RWPE2 (cell line): ENCODE measurements around the gene DNAJA4.

ENCODE experiments used
- ATAC-seq: fragments of 200-7000 bp; cut with Tn5 transposase; 3 replicates; pipeline ENCODE4 v1.9.1; 2021; ENCODE audit warnings: low read depth
- DNase-seq: peaks from one replicate; pipeline ENCODE4 v3.0.0-alpha.2; 2020; ENCODE audit warnings: low spot score
- H3K27ac ChIP-seq: fragments of 450-650 bp; 2 replicates; pipeline ENCODE4 v1.5.1; 2017; ENCODE audit warnings: mild to moderate bottlenecking; ENCODE audit not compliant: poor library complexity, severe bottlenecking
- H3K27me3 ChIP-seq: fragments of 250-450 bp; sonication (Bioruptor Pico); 2 replicates; pipeline ENCODE4 v1.5.1; 2021; ENCODE audit warnings: mild to moderate bottlenecking, moderate library complexity; ENCODE audit not compliant: insufficient read depth, poor library complexity, severe bottlenecking
- H3K36me3 ChIP-seq: fragments of 250-450 bp; sonication (Bioruptor Pico); 2 replicates; pipeline ENCODE4 v1.5.1; 2020; ENCODE audit warnings: low read depth, mild to moderate bottlenecking, moderate library complexity
- H3K4me1 ChIP-seq: fragments of 250-450 bp; sonication (Bioruptor Pico); 2 replicates; pipeline ENCODE4 v1.5.1; 2021; ENCODE audit warnings: mild to moderate bottlenecking, moderate library complexity; ENCODE audit not compliant: insufficient read depth, poor library complexity, severe bottlenecking
- H3K4me3 ChIP-seq: fragments of 250-450 bp; sonication (Bioruptor Pico); 2 replicates; pipeline ENCODE4 v1.5.1; 2021; ENCODE audit warnings: mild to moderate bottlenecking, moderate library complexity; ENCODE audit not compliant: severe bottlenecking
- H3K9me3 ChIP-seq: fragments of 250-450 bp; sonication (Bioruptor Pico); 2 replicates; pipeline ENCODE4 v1.5.1; 2021; ENCODE audit warnings: mild to moderate bottlenecking, moderate library complexity; ENCODE audit not compliant: severe bottlenecking
- CTCF ChIP-seq: fragments of 450-650 bp; IDR thresholded peaks from one replicate; pipeline ENCODE4 v1.5.1; 2017; ENCODE audit warnings: mild to moderate bottlenecking, moderate library complexity; ENCODE audit not compliant: poor library complexity, severe bottlenecking

Gene DNAJA4

GRCh38 chr15:78280319-78281072 is 16.1 kb downstream of the DNAJA4 start:
- Histone ChIP-seq H3K9me3 (no peaks in the 10 kb centered on the region), H3K36me3 (peaks cover 45% of the 10 kb centered on the region), H3K4me3 (no peak overlapping the region), H3K4me1 (no peaks in the 10 kb centered on the region), H3K27me3 (no peaks in the 10 kb centered on the region), H3K27ac (no peak overlapping the region)
- TF ChIP-seq CTCF: no peak
- no peak for ATAC-seq
- DNase-seq: no peak

- H3K4me3 ChIP-seq: no peak overlapping the region
- no peaks in the 10 kb centered on the region for H3K27me3 ChIP-seq
- TF ChIP-seq CTCF: no peak
- no peaks in the 10 kb centered on the region for H3K4me1 ChIP-seq
- DNase-seq: no peak
- H3K27ac ChIP-seq: no peak overlapping the region
- peaks cover 63% of the 10 kb centered on the region for H3K36me3 ChIP-seq
- no peak for ATAC-seq
- no peaks in the 10 kb centered on the region for H3K9me3 ChIP-seq
These were observed 18.0 kb downstream of the DNAJA4 start for GRCh38 chr15:78282324-78282723.

GRCh38 chr15:78284758-78285157 is 20.4 kb downstream of the DNAJA4 start:
- no peak for ATAC-seq
- Histone ChIP-seq H3K36me3 (peaks cover 88% of the 10 kb centered on the region), H3K27ac (no peak overlapping the region), H3K4me3 (no peak overlapping the region), H3K4me1 (no peaks in the 10 kb centered on the region), H3K27me3 (no peaks in the 10 kb centered on the region), H3K9me3 (no peaks in the 10 kb centered on the region)
- no peak for DNase-seq
- TF ChIP-seq CTCF: peak; percentile 20

- Histone ChIP-seq H3K4me1 (no peaks in the 10 kb centered on the region), H3K9me3 (no peaks in the 10 kb centered on the region), H3K4me3 (no peak overlapping the region), H3K36me3 (peaks cover 94% of the 10 kb centered on the region), H3K27me3 (no peaks in the 10 kb centered on the region), H3K27ac (no peak overlapping the region)
- ATAC-seq (no peak), DNase-seq (no peak)
- no peak for TF ChIP-seq CTCF
These were observed 25.9 kb downstream of the DNAJA4 start for GRCh38 chr15:78290222-78290621.

- H3K27ac ChIP-seq: no peak overlapping the region
- peaks cover 94% of the 10 kb centered on the region for H3K36me3 ChIP-seq
- no peaks in the 10 kb centered on the region for H3K4me1 ChIP-seq
- DNase-seq (no peak), ATAC-seq (no peak)
- H3K4me3 ChIP-seq: no peak overlapping the region
- no peaks in the 10 kb centered on the region for H3K9me3 ChIP-seq
- TF ChIP-seq CTCF: no peak
- no peaks in the 10 kb centered on the region for H3K27me3 ChIP-seq
These were observed 26.7 kb downstream of the DNAJA4 start for GRCh38 chr15:78291052-78291451.
